HepG2 (cell line): ENCODE results near the gene CPHXL2.

Source experiments
- CTCF ChIP-seq: sonication (generic); formaldehyde crosslinking; IDR thresholded peaks from 2 replicates; pipeline ENCODE4 v1.5.0; 2020; ENCODE audit warnings: mild to moderate bottlenecking, missing genetic modification reagents, moderate library complexity
- EZH2 ChIP-seq: conservative IDR thresholded peaks from 2 replicates; pipeline ENCODE4 v1.6.1; 2012; ENCODE audit warnings: mild to moderate bottlenecking, low read depth, low read length, moderate library complexity
- GTF2F1 ChIP-seq: fragments of 150-350 bp; IDR thresholded peaks from 2 replicates; pipeline ENCODE4 v1.6.1; 2014; ENCODE audit warnings: low read length
- KDM2A ChIP-seq: sonication (generic); formaldehyde crosslinking; IDR thresholded peaks from 2 replicates; pipeline ENCODE4 v1.4.0; 2020; ENCODE audit warnings: low read depth, missing genetic modification reagents, borderline replicate concordance
- KLF13 ChIP-seq: sonication (generic); formaldehyde crosslinking; IDR thresholded peaks from 2 replicates; pipeline ENCODE4 v1.4.0; 2020; ENCODE audit warnings: mild to moderate bottlenecking, missing genetic modification reagents
- NPAS2 ChIP-seq: sonication (generic); formaldehyde crosslinking; IDR thresholded peaks from 2 replicates; pipeline ENCODE4 v1.8.0; 2022; ENCODE audit warnings: mild to moderate bottlenecking, missing genetic modification reagents, borderline replicate concordance
- NR0B2 ChIP-seq: sonication (generic); formaldehyde crosslinking; IDR thresholded peaks from 2 replicates; pipeline ENCODE4 v1.4.0; 2020; ENCODE audit warnings: mild to moderate bottlenecking, missing genetic modification reagents
- PCBP1 ChIP-seq: fragments of 200-400 bp; formaldehyde crosslinking; IDR thresholded peaks from 2 replicates; pipeline ENCODE4 v1.6.1; 2017; ENCODE audit warnings: mild to moderate bottlenecking, low read depth, low read length, borderline replicate concordance
- ZBTB21 ChIP-seq: sonication (generic); formaldehyde crosslinking; IDR thresholded peaks from 2 replicates; pipeline ENCODE4 v1.4.0; 2020; ENCODE audit warnings: missing genetic modification reagents
- ZNF232 ChIP-seq: sonication (generic); formaldehyde crosslinking; IDR thresholded peaks from 2 replicates; pipeline ENCODE4 v1.4.0; 2020; ENCODE audit warnings: missing genetic modification reagents, borderline replicate concordance
- TF ChIP-seq, protein P1 (sequence below): sonication (generic); formaldehyde crosslinking; IDR thresholded peaks from 2 replicates; pipeline ENCODE4 v1.4.0; 2020; ENCODE audit warnings: low read depth, mild to moderate bottlenecking, missing genetic modification reagents
- TF ChIP-seq, protein P2 (sequence below): fragments of 450-650 bp; IDR thresholded peaks from 2 replicates; pipeline ENCODE4 v1.6.1; 2016
- TF ChIP-seq, protein P3 (sequence below): sonication (generic); formaldehyde crosslinking; IDR thresholded peaks from 2 replicates; pipeline ENCODE4 v1.5.0; 2020; ENCODE audit warnings: mild to moderate bottlenecking, missing genetic modification reagents

DNA sequence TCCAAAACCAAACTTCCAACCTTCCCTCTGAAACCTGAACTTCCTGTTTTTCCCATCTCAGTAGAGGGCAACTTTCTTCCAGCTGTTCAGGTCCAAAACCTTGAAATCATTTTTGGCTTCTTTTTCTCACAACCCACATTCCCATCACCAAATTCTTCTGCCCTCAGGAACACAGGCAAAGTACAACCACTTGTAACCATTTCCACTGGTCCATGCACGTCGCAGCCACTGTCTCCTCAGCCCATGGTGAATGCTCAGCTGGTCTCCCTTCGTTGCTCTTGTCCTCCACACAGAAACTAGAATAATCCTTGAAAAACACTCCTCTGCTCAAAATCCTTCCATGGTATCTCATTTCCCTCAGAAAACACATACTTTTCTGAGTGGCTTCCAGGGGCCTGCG lies 50.0 kb downstream of the CPHXL2 start:
- TF ChIP-seq ZNF232 (CRISPR knock-in tag) (no peak), CTCF (CRISPR knock-in tag) (no peak), ZBTB21 (no peak), KLF13 (CRISPR knock-in tag) (no peak), GTF2F1 (no peak), KDM2A (no peak), NR0B2 (CRISPR knock-in tag) (no peak), PCBP1 (no peak), EZH2 (no peak), NPAS2 (CRISPR knock-in tag) (no peak)
- TF ChIP-seq, protein P1, sequence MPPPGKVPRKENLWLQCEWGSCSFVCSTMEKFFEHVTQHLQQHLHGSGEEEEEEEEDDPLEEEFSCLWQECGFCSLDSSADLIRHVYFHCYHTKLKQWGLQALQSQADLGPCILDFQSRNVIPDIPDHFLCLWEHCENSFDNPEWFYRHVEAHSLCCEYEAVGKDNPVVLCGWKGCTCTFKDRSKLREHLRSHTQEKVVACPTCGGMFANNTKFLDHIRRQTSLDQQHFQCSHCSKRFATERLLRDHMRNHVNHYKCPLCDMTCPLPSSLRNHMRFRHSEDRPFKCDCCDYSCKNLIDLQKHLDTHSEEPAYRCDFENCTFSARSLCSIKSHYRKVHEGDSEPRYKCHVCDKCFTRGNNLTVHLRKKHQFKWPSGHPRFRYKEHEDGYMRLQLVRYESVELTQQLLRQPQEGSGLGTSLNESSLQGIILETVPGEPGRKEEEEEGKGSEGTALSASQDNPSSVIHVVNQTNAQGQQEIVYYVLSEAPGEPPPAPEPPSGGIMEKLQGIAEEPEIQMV (CRISPR knock-in tag), result no peak
- TF ChIP-seq, protein P2, sequence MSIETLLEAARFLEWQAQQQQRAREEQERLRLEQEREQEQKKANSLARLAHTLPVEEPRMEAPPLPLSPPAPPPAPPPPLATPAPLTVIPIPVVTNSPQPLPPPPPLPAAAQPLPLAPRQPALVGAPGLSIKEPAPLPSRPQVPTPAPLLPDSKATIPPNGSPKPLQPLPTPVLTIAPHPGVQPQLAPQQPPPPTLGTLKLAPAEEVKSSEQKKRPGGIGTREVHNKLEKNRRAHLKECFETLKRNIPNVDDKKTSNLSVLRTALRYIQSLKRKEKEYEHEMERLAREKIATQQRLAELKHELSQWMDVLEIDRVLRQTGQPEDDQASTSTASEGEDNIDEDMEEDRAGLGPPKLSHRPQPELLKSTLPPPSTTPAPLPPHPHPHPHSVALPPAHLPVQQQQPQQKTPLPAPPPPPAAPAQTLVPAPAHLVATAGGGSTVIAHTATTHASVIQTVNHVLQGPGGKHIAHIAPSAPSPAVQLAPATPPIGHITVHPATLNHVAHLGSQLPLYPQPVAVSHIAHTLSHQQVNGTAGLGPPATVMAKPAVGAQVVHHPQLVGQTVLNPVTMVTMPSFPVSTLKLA, result no peak
- TF ChIP-seq, protein P3, sequence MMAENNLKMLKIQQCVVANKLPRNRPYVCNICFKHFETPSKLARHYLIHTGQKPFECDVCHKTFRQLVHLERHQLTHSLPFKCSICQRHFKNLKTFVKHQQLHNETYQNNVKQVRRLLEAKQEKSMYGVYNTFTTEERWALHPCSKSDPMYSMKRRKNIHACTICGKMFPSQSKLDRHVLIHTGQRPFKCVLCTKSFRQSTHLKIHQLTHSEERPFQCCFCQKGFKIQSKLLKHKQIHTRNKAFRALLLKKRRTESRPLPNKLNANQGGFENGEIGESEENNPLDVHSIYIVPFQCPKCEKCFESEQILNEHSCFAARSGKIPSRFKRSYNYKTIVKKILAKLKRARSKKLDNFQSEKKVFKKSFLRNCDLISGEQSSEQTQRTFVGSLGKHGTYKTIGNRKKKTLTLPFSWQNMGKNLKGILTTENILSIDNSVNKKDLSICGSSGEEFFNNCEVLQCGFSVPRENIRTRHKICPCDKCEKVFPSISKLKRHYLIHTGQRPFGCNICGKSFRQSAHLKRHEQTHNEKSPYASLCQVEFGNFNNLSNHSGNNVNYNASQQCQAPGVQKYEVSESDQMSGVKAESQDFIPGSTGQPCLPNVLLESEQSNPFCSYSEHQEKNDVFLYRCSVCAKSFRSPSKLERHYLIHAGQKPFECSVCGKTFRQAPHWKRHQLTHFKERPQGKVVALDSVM (CRISPR knock-in tag), result no peak
